Activated CD4-positive, alpha-beta T cell treated with anti-CD3 and anti-CD28 coated beads, Interleukin-2, amount 10 ng/mL, durations not matched to agents 24 days and 14 days (primary cell): Measurements from ENCODE around the gene CORO1C. TPM values are rescaled to one million over a fixed set of nuclear protein-coding genes. Genes with fewer than 3 reads are reported as not detected.

Source experiments
- DNase-seq: peaks from one replicate; pipeline ENCODE4 v3.0.0; 2022
- H3K27ac Mint-ChIP-seq: one replicate; pipeline ENCODE4 v1.8.0; 2022; ENCODE audit warnings: mild to moderate bottlenecking, mixed read lengths
- H3K27me3 Mint-ChIP-seq: one replicate; pipeline ENCODE4 v1.8.0; 2022; ENCODE audit warnings: mixed read lengths
- H3K36me3 Mint-ChIP-seq: one replicate; pipeline ENCODE4 v1.8.0; 2022; ENCODE audit warnings: low read depth, mild to moderate bottlenecking, mixed read lengths
- H3K4me1 Mint-ChIP-seq: one replicate; pipeline ENCODE4 v1.8.0; 2021; ENCODE audit warnings: mixed read lengths
- H3K4me3 Mint-ChIP-seq: one replicate; pipeline ENCODE4 v1.8.0; 2022; ENCODE audit warnings: mild to moderate bottlenecking, moderate library complexity, mixed read lengths
- H3K9me3 Mint-ChIP-seq: one replicate; pipeline ENCODE4 v1.8.0; 2021; ENCODE audit warnings: mixed read lengths
- intact Hi-C: fragments of 100-400 bp; cut with micrococcal nuclease; formaldehyde crosslinking; loops from one replicate; pipeline ENCODE4 v1.15.1; 2023
- total RNA-seq: library from RNA; stranded (reverse); gene quantifications from 2 replicates; pipeline ENCODE4 v1.2.3, GENCODE V29; 2022

The CORO1C gene
- total RNA-seq, 1 donor from 2014 or later: 70.1 TPM

DNA sequence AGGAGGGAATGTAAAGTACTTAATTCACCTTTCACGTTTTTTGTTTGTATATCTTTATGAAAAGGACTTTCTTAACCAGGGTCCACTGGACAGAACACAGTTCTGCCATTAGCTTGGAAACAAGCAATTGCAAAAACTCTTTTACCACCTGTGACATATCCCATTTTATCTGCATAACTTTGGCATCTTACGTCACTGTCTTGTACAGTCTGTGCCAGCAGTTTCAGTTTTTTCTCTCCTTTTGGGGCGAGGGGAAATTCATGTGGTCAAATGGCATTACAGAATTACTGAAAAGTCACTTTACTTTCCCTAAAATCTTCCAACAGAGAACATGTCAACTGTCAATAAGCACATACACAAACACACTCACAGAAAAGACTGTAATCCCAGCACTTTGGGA, 53.9 kb downstream of the CORO1C start:
- peaks cover 16% of the 10 kb centered on the region for H3K36me3 Mint-ChIP-seq

DNA sequence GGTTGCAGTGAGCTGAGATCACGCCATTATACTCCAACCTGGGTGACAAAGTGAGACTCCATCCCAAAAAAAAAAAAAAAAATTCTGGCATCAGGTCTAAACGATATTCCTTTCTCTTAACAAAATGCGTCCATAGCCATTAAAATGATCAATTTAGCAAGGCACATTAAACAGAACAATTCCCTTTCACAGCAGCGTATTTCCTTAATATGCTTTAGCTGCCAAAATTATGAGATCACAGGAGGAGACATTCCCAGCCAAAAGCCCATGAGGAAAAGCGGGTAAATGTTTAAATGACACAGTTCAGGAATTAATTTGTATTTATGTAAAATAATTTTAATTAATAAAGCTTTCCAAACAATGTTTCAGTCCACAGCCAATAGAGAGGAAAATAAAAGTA, 54.6 kb downstream of the CORO1C start:
- H3K27me3 Mint-ChIP-seq: no peaks in the 10 kb centered on the region
- no peaks in the 10 kb centered on the region for H3K9me3 Mint-ChIP-seq
- H3K36me3 Mint-ChIP-seq: peaks cover 16% of the 10 kb centered on the region
- H3K27ac Mint-ChIP-seq: no peak overlapping the region
- H3K4me3 Mint-ChIP-seq: no peak overlapping the region
- no peak for DNase-seq
- H3K4me1 Mint-ChIP-seq: peaks cover 7% of the 10 kb centered on the region
- intact Hi-C loops: no loop called here

More for the DNA sequence above, 53.9 kb downstream of the CORO1C start:
- intact Hi-C loops: no loop called here
- Mint-ChIP-seq H3K27ac (no peak overlapping the region), H3K27me3 (no peaks in the 10 kb centered on the region), H3K4me1 (peaks cover 7% of the 10 kb centered on the region), H3K9me3 (no peaks in the 10 kb centered on the region), H3K4me3 (no peak overlapping the region)
- DNase-seq: no peak

DNA sequence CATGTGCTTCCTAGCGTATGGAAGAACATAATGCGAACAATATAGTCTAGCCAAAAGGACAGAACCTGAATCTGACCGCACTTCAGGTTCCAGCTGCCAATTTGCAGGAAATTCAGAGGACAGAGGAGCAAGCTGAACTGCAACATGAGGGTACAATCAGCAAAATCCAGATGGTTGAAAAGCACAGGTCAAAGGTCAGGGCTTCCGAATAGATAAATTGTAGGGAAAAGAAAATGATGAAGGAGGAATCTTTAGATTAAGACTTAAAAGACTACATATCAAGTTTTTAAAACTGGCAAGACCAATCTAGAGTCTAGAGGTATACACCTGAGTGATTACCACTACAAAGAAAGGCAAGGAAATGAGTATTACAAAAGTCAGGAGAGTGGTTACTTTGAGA, 55.5 kb downstream of the CORO1C start:
- peaks cover 3% of the 10 kb centered on the region for H3K4me1 Mint-ChIP-seq
- H3K27ac Mint-ChIP-seq: no peak overlapping the region
- no peaks in the 10 kb centered on the region for H3K9me3 Mint-ChIP-seq
- no peak overlapping the region for H3K4me3 Mint-ChIP-seq
- H3K27me3 Mint-ChIP-seq: no peaks in the 10 kb centered on the region
- H3K36me3 Mint-ChIP-seq: peaks cover 18% of the 10 kb centered on the region
- no peak for DNase-seq
- intact Hi-C loops: no loop called here

DNA sequence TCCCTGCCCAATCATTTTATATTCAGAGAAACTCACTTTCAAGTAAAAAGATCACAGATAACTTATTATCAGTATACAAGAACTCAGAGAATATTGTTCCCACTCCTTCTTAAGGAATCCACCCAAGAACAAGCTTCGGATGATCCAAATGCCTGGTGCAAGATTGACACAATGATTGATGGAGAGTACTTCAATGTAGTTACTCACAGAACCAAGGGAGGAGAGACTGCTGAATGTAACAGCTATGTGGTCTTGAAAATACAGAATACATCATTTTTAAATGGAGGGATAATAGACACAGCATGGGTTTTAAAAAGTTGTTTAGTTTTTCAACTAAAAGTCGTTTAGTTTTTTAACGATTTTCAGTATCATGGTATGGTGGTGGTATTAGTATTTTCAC, 59.3 kb downstream of the CORO1C start:
- Mint-ChIP-seq H3K27me3 (no peaks in the 10 kb centered on the region), H3K36me3 (peaks cover 9% of the 10 kb centered on the region), H3K9me3 (no peaks in the 10 kb centered on the region), H3K4me3 (no peak overlapping the region), H3K4me1 (no peaks in the 10 kb centered on the region), H3K27ac (no peak overlapping the region)
- intact Hi-C loops: no loop called here
- DNase-seq: no peak

DNA sequence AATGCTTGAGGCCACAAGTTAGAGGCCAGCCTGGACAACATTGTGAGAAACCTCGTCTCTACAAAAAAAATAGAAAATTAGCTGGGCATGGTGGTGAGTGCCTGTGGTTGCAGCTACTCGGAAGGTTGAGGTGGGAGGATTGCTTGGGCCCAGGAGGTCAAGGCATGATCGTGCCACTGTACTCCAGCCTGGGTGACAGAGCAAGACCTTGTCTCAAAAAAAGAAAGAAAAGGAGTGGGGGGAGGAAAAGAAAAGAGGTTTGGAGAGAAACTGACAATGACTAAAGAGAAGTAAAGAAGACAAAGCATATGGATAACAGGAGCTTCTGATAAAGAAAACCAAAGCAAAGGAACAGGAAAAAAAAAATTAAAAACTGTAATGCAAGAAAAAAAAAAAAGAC, 60.2 kb downstream of the CORO1C start:
- Mint-ChIP-seq H3K27ac (no peak overlapping the region), H3K36me3 (peaks cover 9% of the 10 kb centered on the region), H3K9me3 (no peaks in the 10 kb centered on the region), H3K4me1 (no peaks in the 10 kb centered on the region), H3K4me3 (no peak overlapping the region), H3K27me3 (no peaks in the 10 kb centered on the region)
- no peak for DNase-seq
- intact Hi-C loops: no loop called here

DNA sequence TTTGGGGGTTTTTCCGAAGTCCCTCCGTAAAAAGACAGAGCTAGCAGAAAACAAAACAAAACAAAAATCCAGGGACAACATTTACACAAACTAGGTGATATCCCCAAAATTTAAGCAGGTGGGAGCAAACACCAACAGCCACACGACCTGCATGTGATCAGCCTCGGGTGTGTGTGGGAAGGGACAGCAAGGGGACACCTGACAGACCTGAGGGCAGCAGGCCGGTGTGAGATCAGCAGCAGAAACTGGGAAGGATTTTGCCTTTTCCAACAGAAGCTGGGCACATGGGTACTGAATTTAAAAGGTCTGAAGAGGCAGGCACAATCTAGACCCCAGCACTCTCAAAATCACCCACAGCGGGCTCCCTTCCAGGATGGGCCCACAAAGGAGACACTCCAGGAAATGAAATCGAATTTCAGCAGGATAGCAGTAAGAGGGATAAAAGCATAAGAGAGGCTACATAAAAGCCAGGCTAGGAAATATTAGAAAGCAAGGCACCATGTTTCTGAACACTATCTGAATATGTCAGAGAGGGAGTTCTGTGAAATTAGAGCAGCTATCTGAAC, 61.2 kb downstream of the CORO1C start:
- Mint-ChIP-seq H3K4me3 (no peak overlapping the region), H3K36me3 (peaks cover 4% of the 10 kb centered on the region), H3K9me3 (no peaks in the 10 kb centered on the region), H3K4me1 (peaks cover 2% of the 10 kb centered on the region), H3K27ac (no peak overlapping the region), H3K27me3 (no peaks in the 10 kb centered on the region)
- intact Hi-C loops: no loop called here
- DNase-seq: no peak

DNA sequence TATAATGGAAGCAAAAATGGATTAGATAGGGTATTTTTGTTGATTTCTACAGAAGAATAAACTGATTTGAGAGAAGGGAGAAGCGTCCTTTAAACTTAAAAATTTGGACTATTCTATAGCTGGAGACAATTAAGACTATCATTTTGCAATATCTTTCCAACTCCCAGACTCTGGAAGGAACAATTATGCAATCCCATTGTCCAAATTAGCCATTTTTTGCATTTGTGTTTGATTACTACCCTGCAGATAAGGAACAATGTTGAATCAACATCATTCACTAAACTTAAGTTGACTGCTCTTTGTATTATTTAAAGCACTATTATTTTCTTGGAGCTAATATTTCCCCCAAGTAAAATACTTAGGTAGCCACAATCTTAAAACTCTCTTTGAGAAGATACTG, 62.8 kb downstream of the CORO1C start:
- H3K9me3 Mint-ChIP-seq: no peaks in the 10 kb centered on the region
- H3K27ac Mint-ChIP-seq: no peak overlapping the region
- peaks cover 12% of the 10 kb centered on the region for H3K4me1 Mint-ChIP-seq
- H3K4me3 Mint-ChIP-seq: no peak overlapping the region
- H3K27me3 Mint-ChIP-seq: no peaks in the 10 kb centered on the region
- intact Hi-C loops: loop anchor here (10.0 kb wide), 1 partner anchor 426 kb away; the partner anchor contains the start of genes ALKBH2 and UNG
- no peak for DNase-seq
- H3K36me3 Mint-ChIP-seq: peaks cover 2% of the 10 kb centered on the region

DNA sequence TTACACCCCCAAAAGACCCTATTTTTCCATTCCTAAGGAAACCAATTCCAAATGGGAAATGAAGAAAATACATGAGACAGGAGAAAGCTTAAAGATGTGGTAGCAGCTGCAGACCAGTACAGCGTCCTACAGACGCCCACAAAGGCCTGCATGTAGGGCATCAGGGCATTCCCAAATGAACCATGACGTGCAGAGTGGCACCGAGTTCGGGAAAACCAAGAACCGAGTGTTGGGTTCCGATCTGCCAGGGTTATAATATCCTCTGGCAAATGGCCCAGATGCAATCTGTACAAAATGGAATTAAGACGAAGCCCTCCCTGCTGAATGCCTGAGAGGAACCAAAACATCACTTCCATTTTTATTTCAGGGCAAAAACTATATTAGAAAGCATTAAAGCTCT, 63.3 kb downstream of the CORO1C start:
- Mint-ChIP-seq H3K27ac (no peak overlapping the region), H3K9me3 (no peaks in the 10 kb centered on the region), H3K27me3 (no peaks in the 10 kb centered on the region), H3K4me1 (peaks cover 15% of the 10 kb centered on the region), H3K4me3 (no peak overlapping the region), H3K36me3 (peaks cover 2% of the 10 kb centered on the region)
- DNase-seq: no peak
- intact Hi-C loops: loop anchor here (10.0 kb wide), 1 partner anchor 427 kb away; the partner anchor contains the start of genes ALKBH2 and UNG

DNA sequence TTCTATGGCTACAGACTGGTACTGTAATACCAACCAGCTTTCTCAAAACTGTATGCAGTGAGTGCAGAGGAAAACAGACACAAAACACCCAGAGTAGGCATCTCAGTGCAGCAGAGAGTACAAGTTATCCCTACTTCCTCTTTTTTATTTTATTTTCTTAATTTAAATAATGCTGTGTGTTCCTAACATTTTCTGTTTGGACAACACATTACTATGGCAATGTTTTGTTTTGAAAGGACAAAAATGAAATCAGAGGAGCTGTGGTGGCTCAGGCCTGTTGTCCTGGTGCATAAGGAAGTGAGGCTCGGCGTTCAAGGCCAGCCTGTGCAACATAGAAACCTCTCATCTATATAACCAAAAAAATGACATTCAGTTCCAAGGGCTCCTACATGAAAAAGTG, 64.0 kb downstream of the CORO1C start:
- intact Hi-C loops: loop anchor here (10.0 kb wide), 1 partner anchor 427 kb away; the partner anchor contains the start of genes ALKBH2 and UNG
- no peak for DNase-seq
- H3K4me1 Mint-ChIP-seq: peaks cover 15% of the 10 kb centered on the region
- no peak overlapping the region for H3K27ac Mint-ChIP-seq
- no peaks in the 10 kb centered on the region for H3K9me3 Mint-ChIP-seq
- H3K27me3 Mint-ChIP-seq: no peaks in the 10 kb centered on the region
- peaks cover 2% of the 10 kb centered on the region for H3K36me3 Mint-ChIP-seq
- H3K4me3 Mint-ChIP-seq: no peak overlapping the region

DNA sequence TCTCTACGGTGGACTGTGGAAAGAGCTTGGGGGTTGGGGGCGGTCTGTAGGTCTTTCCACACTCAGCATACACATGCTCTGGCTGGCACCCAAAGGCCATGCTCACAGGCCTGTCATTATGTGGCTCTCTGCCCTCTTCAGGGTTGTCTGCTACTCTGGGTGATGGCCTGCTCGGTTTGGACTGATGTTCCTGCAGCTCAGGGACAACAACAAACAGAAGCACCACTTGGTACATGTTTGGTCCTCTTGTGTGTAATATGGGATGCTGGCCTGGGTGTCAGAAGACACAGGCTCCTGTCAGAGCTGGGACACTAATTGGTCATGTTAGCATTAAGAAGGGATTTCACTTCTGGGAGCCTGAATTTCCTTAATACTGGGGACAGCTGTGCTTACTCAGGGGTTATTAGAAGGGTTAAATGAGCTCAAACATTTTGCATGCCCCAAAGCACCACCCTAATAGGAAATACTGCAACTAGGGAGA, 64.9 kb downstream of the CORO1C start:
- no peak for DNase-seq
- H3K4me1 Mint-ChIP-seq: peaks cover 15% of the 10 kb centered on the region
- no peaks in the 10 kb centered on the region for H3K9me3 Mint-ChIP-seq
- H3K27me3 Mint-ChIP-seq: no peaks in the 10 kb centered on the region
- no peak overlapping the region for H3K4me3 Mint-ChIP-seq
- peaks cover 2% of the 10 kb centered on the region for H3K36me3 Mint-ChIP-seq
- intact Hi-C loops: loop anchor here (10.0 kb wide), 1 partner anchor 428 kb away; the partner anchor contains the start of genes ALKBH2 and UNG
- no peak overlapping the region for H3K27ac Mint-ChIP-seq

DNA sequence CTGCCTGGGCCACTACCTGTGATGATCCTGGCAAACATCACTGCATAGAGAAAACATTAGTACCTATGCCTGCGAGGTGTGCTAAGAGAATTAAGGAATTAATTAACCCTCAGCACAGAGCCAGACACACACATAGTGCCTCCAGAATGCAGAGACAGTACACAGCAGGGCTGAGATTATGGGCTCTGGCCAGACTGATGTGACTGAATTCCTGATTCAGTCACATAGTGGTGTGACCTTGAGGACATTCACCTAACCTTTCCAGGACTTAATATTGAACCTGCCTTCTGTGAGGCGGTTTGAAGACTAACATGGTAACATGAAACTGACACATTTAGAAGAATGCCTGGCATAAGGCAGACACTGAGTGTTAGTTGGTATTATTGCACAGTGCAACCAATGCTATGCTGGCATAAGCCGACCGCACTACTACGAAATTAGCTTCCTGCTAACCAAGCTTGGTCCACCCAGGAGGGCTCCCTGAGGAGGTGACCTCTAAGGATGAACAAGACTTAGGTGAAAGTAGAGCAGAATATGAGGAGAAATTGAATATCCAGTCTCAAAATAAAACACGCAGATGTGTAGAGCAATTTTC, 65.6 kb downstream of the CORO1C start:
- no peaks in the 10 kb centered on the region for H3K27me3 Mint-ChIP-seq
- peak overlapping the region; percentile 12 for H3K27ac Mint-ChIP-seq
- peaks cover 15% of the 10 kb centered on the region for H3K4me1 Mint-ChIP-seq
- no peaks in the 10 kb centered on the region for H3K9me3 Mint-ChIP-seq
- intact Hi-C loops: loop anchor here (1.0 to 10.0 kb wide), 3 partner anchors 33 to 429 kb away; partner anchors contain the start of genes ALKBH2, SELPLG and UNG
- H3K36me3 Mint-ChIP-seq: no peaks in the 10 kb centered on the region
- DNase-seq: no peak
- H3K4me3 Mint-ChIP-seq: no peak overlapping the region

DNA sequence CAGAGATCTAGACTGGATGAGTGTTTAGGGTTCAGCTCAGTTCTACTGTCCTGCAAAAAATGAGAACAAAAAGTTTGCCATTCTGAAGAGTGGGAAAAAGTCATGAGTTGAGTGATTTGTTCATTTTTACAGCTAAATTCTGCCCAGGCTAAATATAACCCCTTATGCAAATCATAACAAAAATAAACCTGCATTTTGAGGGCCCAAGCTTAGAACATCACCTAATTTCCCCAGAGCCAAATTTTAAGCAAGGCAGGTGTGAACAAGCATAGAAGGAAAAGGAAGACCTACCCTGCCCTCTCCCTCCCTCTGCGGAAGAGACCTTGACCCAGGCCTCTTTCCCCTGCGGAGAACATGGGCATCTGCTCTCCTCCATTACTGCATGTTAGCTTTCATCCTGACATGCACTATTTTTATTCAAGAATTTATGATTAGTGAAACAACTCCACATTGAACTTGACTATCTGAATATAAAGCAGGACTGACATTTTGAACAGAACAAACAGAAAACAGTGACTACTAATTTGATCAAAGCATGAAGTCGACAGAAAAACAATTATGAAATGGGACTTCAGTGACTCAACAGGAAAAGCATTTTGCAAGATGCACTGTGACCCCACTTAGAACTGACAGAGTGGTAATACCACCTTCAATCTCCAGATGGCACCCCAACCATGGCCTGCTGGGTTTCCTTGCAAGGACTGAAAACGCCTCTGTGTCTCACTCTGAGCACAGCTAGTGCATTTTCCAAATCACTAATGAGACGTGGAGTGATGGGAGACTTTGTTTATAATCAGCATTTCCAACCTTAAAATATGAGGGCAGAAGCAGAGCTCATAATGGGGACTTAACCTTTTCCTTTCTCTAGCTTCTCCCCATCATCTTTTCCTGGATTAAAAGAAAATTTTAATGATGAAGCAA, 66.7 kb downstream of the CORO1C start:
- DNase-seq: peak; percentile 95
- intact Hi-C loops: loop anchor here (1.0 to 10.0 kb wide), 7 partner anchors 25 to 430 kb away; partner anchors contain the start of genes ALKBH2, CORO1C, SELPLG and UNG
- H3K27ac Mint-ChIP-seq: peak overlapping the region; percentile 77
- peaks cover 15% of the 10 kb centered on the region for H3K4me1 Mint-ChIP-seq
- H3K4me3 Mint-ChIP-seq: peak overlapping the region; percentile 58
- H3K36me3 Mint-ChIP-seq: no peaks in the 10 kb centered on the region
- no peaks in the 10 kb centered on the region for H3K9me3 Mint-ChIP-seq
- H3K27me3 Mint-ChIP-seq: no peaks in the 10 kb centered on the region

DNA sequence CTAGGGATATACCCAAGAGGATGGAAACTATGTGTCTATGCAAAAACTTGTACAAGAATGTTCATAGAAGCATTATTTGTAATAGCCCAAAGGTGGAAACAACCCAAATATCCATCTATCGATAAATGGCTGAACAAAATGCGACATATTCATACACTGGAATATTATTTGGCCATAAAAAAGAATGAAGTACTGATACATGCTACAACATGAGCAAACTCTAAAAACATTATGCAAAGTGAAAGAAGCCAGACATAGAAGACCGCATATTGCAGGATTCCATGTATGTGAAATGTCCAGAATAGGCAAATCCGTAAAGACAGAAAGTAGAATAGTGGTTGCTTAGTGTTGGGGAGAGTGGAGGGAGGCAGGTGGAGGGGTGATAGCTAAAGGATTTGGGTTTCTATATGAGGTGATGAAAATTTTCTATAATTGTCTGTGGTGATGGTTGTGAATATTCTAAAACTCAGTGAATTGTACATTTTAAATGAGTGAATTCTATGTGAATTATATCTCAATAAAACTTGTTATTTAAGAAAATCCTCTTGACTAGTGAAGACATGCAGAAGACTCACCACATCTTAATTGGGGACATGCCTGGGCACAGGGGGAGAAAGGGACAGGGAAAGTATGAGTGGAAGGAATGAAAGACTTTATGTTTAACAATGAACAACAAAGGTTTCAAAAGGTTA, 67.8 kb downstream of the CORO1C start:
- no peaks in the 10 kb centered on the region for H3K27me3 Mint-ChIP-seq
- peak overlapping the region; percentile 27 for H3K27ac Mint-ChIP-seq
- peaks cover 3% of the 10 kb centered on the region for H3K36me3 Mint-ChIP-seq
- DNase-seq: no peak
- no peak overlapping the region for H3K4me3 Mint-ChIP-seq
- intact Hi-C loops: loop anchor here (1.0 to 10.0 kb wide), 6 partner anchors 26 to 431 kb away; partner anchors contain the start of genes ALKBH2, CORO1C, SELPLG and UNG
- H3K4me1 Mint-ChIP-seq: peaks cover 15% of the 10 kb centered on the region
- no peaks in the 10 kb centered on the region for H3K9me3 Mint-ChIP-seq
